ENCODE measurements around the gene ACRBP. TPM values are rescaled to one million over a fixed set of nuclear protein-coding genes. Genes with fewer than 3 reads are reported as not detected.
A peak's percentile ranks its signal among the peaks of the same experiment; 100 is the strongest.

Gene ACRBP
- total and polyA plus RNA-seq, 11 donors: 0.32 to 7.2 (median 0.74) TPM; not detected in 1

- peaks cover 0 to 39% (median 23%) of the 10 kb centered on the region in 12 donors for H3K4me1 ChIP-seq
- no peak overlapping the region for H3K4me3 ChIP-seq
- H3K9me3 ChIP-seq: no peaks in the 10 kb centered on the region
- DNase-seq (no peak), ATAC-seq (no peak)
- intact Hi-C loops (cut with DNase I): loop anchor here in 2 of 10 donors (2.0 to 5.0 kb wide), 2 partner anchors 16 to 38 kb away; partner anchors contain the start of gene COPS7A (in 1 of the 2)
- TF ChIP-seq POLR2A (IDR thresholded peaks at IDR 0.05): no peak
- TF ChIP-seq CTCF (IDR thresholded peaks at IDR 0.05): peak in 10 of 12 donors; percentile 23 to 52 (median 45)
- H3K27ac ChIP-seq: no peak overlapping the region
- H3K27me3 ChIP-seq: no peaks in the 10 kb centered on the region
- H3K36me3 ChIP-seq: peaks cover 0 to 68% (median 36%) of the 10 kb centered on the region in 9 donors
- WGBS, 4 donors: 70 to 72% (median 70%) methylated on average over 6 of the region's 6 CpGs
These were observed 37.4 kb upstream of the ACRBP start for GRCh38 chr12:6684609-6685008.

GRCh38 chr12:6676962-6677361, 29.7 kb upstream of the ACRBP start:
- no peak for DNase-seq
- TF ChIP-seq POLR2A (IDR thresholded peaks at IDR 0.05): no peak
- no peak for TF ChIP-seq CTCF (IDR thresholded peaks at IDR 0.05)
- peaks cover 7 to 99% (median 93%) of the 10 kb centered on the region in 9 donors for H3K36me3 ChIP-seq
- 86 to 94% (median 93%) methylated on average over 5 of the region's 5 CpGs for WGBS, 4 donors
- H3K27ac ChIP-seq: no peak overlapping the region
- H3K27me3 ChIP-seq: no peaks in the 10 kb centered on the region
- intact Hi-C loops (cut with DNase I): no loop called here
- no peak for ATAC-seq
- H3K4me1 ChIP-seq: no peaks in the 10 kb centered on the region
- no peaks in the 10 kb centered on the region for H3K9me3 ChIP-seq
- H3K4me3 ChIP-seq: no peak overlapping the region

- ATAC-seq (peak in 1 of 4 donors; percentile 33), DNase-seq (no peak)
- H3K4me1 ChIP-seq: no peaks in the 10 kb centered on the region
- no peaks in the 10 kb centered on the region for H3K9me3 ChIP-seq
- no peak for TF ChIP-seq CTCF (IDR thresholded peaks at IDR 0.05)
- WGBS, 4 donors: 87 to 91% (median 89%) methylated on average over 18 of the region's 18 CpGs
- intact Hi-C loops (cut with DNase I): no loop called here
- H3K27me3 ChIP-seq: no peaks in the 10 kb centered on the region
- H3K27ac ChIP-seq: no peak overlapping the region
- H3K4me3 ChIP-seq: no peak overlapping the region
- peaks cover 3 to 100% (median 99%) of the 10 kb centered on the region in 9 donors for H3K36me3 ChIP-seq
These were observed 24.9 kb upstream of the ACRBP start for GRCh38 chr12:6672143-6672542.

- 83 to 89% (median 84%) methylated on average over 8 of the region's 8 CpGs for WGBS, 4 donors
These were observed 20.5 kb upstream of the ACRBP start for GRCh38 chr12:6667559-6668210.

More at GRCh38 chr12:6667559-6668210, 20.5 kb upstream of the ACRBP start:
- H3K27me3 ChIP-seq: no peaks in the 10 kb centered on the region
- H3K4me1 ChIP-seq: peaks cover 0 to 8% (median 0%) of the 10 kb centered on the region in 12 donors
- DNase-seq: no peak
- H3K4me3 ChIP-seq: no peak overlapping the region
- intact Hi-C loops (cut with DNase I): loop anchor here in 3 of 10 donors (2.0 to 10.0 kb wide), 3 partner anchors 17 to 57 kb away; partner anchors contain the start of gene COPS7A (in 1 of the 3)
- peaks cover 0 to 72% (median 65%) of the 10 kb centered on the region in 9 donors for H3K36me3 ChIP-seq
- no peak overlapping the region for H3K27ac ChIP-seq
- no peaks in the 10 kb centered on the region for H3K9me3 ChIP-seq
- TF ChIP-seq POLR2A (IDR thresholded peaks at IDR 0.05) (no peak), CTCF (IDR thresholded peaks at IDR 0.05) (no peak)
- no peak for ATAC-seq
